Natural killer cell (primary cell): ENCODE measurements around the gene RPL35. TPM values are rescaled to one million over a fixed set of nuclear protein-coding genes. Genes with fewer than 3 reads are reported as not detected.
A peak's percentile ranks its signal among the peaks of the same experiment; 100 is the strongest.

ENCODE experiments used
- ATAC-seq, 3 donors: fragments of 150-1000 bp in 2 of 3; fragments of 200-7000 bp in 1 of 3; cut with Tn5 transposase; 1 replicate in 1 of 3; 2 replicates in 2 of 3; pipeline ENCODE4 v1.10.0; 2021; ENCODE audit warnings: mild to moderate bottlenecking in 2 of 3, moderate library complexity in 2 of 3
- DNase-seq, 2 donors: peaks; one replicate each; pipeline versions ENCODE4 v3.0.0 to v3.0.0-alpha.2; 2013 to 2021; ENCODE audit warnings: mixed read lengths in 1 of 2
- H3K27ac ChIP-seq: one replicate; pipeline ENCODE4 v1.5.1; 2013; ENCODE audit warnings: mild to moderate bottlenecking, low read length
- H3K27me3 ChIP-seq: one replicate; pipeline ENCODE4 v1.6.1; 2013; ENCODE audit warnings: low read length; ENCODE audit not compliant: control insufficient read depth, insufficient read depth
- H3K36me3 ChIP-seq: one replicate; pipeline ENCODE4 v1.6.1; 2013; ENCODE audit warnings: low read length; ENCODE audit not compliant: control insufficient read depth, insufficient read depth
- H3K4me1 ChIP-seq: one replicate; pipeline ENCODE4 v1.6.1; 2013; ENCODE audit warnings: low read length; ENCODE audit not compliant: control insufficient read depth, insufficient read depth
- H3K4me3 ChIP-seq: one replicate; pipeline ENCODE4 v1.5.1; 2013; ENCODE audit warnings: low read length
- H3K9me3 ChIP-seq: one replicate; pipeline ENCODE4 v1.6.1; 2013; ENCODE audit warnings: low read length; ENCODE audit not compliant: control insufficient read depth, insufficient read depth
- H3K27ac Mint-ChIP-seq, 2 donors: one replicate each; pipeline ENCODE4 v1.8.0; 2022; ENCODE audit warnings: mild to moderate bottlenecking in 2 of 2, mixed read lengths in 2 of 2, moderate library complexity in 1 of 2
- H3K27me3 Mint-ChIP-seq, 2 donors: one replicate each; pipeline ENCODE4 v1.8.0; 2022; ENCODE audit warnings: low read depth in 2 of 2, mixed read lengths in 2 of 2
- H3K36me3 Mint-ChIP-seq: one replicate; pipeline ENCODE4 v1.8.0; 2022; ENCODE audit warnings: mixed read lengths
- H3K4me1 Mint-ChIP-seq, 2 donors: one replicate each; pipeline ENCODE4 v1.8.0; 2022; ENCODE audit warnings: mixed read lengths in 2 of 2
- H3K4me3 Mint-ChIP-seq: one replicate; pipeline ENCODE4 v1.8.0; 2022; ENCODE audit warnings: mild to moderate bottlenecking, moderate library complexity, mixed read lengths
- H3K9me3 Mint-ChIP-seq, 2 donors: one replicate each; pipeline ENCODE4 v1.8.0; 2022; ENCODE audit warnings: mixed read lengths in 2 of 2
- CTCF ChIP-seq: fragments of 200-600 bp; IDR thresholded peaks from one replicate; pipeline ENCODE4 v1.8.0; 2022; ENCODE audit warnings: antibody characterized with exemption
- WGBS: methylation state at CpG from one replicate; pipeline ENCODE4 v1.1.7; 2013; ENCODE audit warnings: missing lambda C conversion rate; ENCODE audit not compliant: insufficient coverage; 5-methylcytosine and 5-hydroxymethylcytosine counted together
- intact Hi-C: fragments of 100-400 bp; cut with micrococcal nuclease; formaldehyde crosslinking; loops from one replicate; pipeline ENCODE4 v1.14.2; 2022
- total RNA-seq, 4 donors: library from RNA; stranded (reverse); fragments of 120-200 nt in 1 of 4; gene quantifications; one replicate each; pipeline versions ENCODE4 v1.2.3 to v1.2.4, GENCODE V29; 2013 to 2022

The RPL35 gene
- total RNA-seq, 3 donors from 2014 or later (not counting 1 experiment from before 2014, with no cell fraction given), result 716 to 896 (median 795) TPM

- Histone ChIP-seq H3K27me3 (no peaks in the 10 kb centered on the region), H3K4me3 (no peak overlapping the region), H3K9me3 (no peaks in the 10 kb centered on the region), H3K4me1 (peaks cover 22% of the 10 kb centered on the region), H3K36me3 (peaks cover 68% of the 10 kb centered on the region), H3K27ac (no peak overlapping the region)
- ATAC-seq (no peak), DNase-seq (no peak)
- H3K27me3 Mint-ChIP-seq, result no peaks in the 10 kb centered on the region
- no peak overlapping the region for H3K27ac Mint-ChIP-seq
- TF ChIP-seq CTCF, result no peak
- no peaks in the 10 kb centered on the region for H3K9me3 Mint-ChIP-seq
- peaks cover 2% of the 10 kb centered on the region for H3K36me3 Mint-ChIP-seq
- peaks cover 10 to 11% of the 10 kb centered on the region in 2 donors for H3K4me1 Mint-ChIP-seq
- intact Hi-C loops, result no loop called here
- no peak overlapping the region for H3K4me3 Mint-ChIP-seq
- 88% methylated on average over 4 of the region's 4 CpGs for WGBS
Measured at GRCh38 chr9:124884376-124884775, 22.6 kb upstream of the RPL35 start.

- Mint-ChIP-seq H3K27ac (peak overlapping the region in 1 of 2 donors; percentile 69), H3K27me3 (no peaks in the 10 kb centered on the region), H3K4me1 (peaks cover 24 to 27% of the 10 kb centered on the region in 2 donors), H3K9me3 (no peaks in the 10 kb centered on the region), H3K4me3 (no peak overlapping the region), H3K36me3 (peaks cover 12% of the 10 kb centered on the region)
- Histone ChIP-seq H3K9me3 (no peaks in the 10 kb centered on the region), H3K4me3 (no peak overlapping the region), H3K4me1 (peaks cover 22% of the 10 kb centered on the region), H3K27me3 (no peaks in the 10 kb centered on the region), H3K27ac (no peak overlapping the region), H3K36me3 (peaks cover 73% of the 10 kb centered on the region)
- ATAC-seq (no peak), DNase-seq (no peak)
- no peak for TF ChIP-seq CTCF
- intact Hi-C loops, result no loop called here
- WGBS, result 91% methylated on average over 13 of the region's 13 CpGs
Measured at GRCh38 chr9:124882231-124882630, 20.5 kb upstream of the RPL35 start.

- Mint-ChIP-seq H3K27ac (peak overlapping the region; percentile 63 to 69), H3K9me3 (no peaks in the 10 kb centered on the region), H3K4me1 (peaks cover 31 to 33% of the 10 kb centered on the region in 2 donors), H3K4me3 (no peak overlapping the region), H3K27me3 (no peaks in the 10 kb centered on the region), H3K36me3 (peaks cover 12% of the 10 kb centered on the region)
- no peaks in the 10 kb centered on the region for H3K27me3 ChIP-seq
- 87% methylated on average over 16 of the region's 16 CpGs for WGBS
- H3K9me3 ChIP-seq, result no peaks in the 10 kb centered on the region
- ATAC-seq (no peak), DNase-seq (no peak)
- no peak overlapping the region for H3K4me3 ChIP-seq
- peaks cover 22% of the 10 kb centered on the region for H3K4me1 ChIP-seq
- peaks cover 74% of the 10 kb centered on the region for H3K36me3 ChIP-seq
- no peak for TF ChIP-seq CTCF
- peak overlapping the region; percentile 2 for H3K27ac ChIP-seq
- intact Hi-C loops, result no loop called here
Measured at GRCh38 chr9:124881138-124881743, 19.5 kb upstream of the RPL35 start.

GRCh38 chr9:124880501-124880900 is 18.7 kb upstream of the RPL35 start:
- Mint-ChIP-seq H3K4me1 (peaks cover 32 to 34% of the 10 kb centered on the region in 2 donors), H3K27me3 (no peaks in the 10 kb centered on the region), H3K9me3 (no peaks in the 10 kb centered on the region), H3K27ac (peak overlapping the region; percentile 63 to 97), H3K36me3 (peaks cover 12% of the 10 kb centered on the region), H3K4me3 (no peak overlapping the region)
- Histone ChIP-seq H3K27me3 (no peaks in the 10 kb centered on the region), H3K27ac (peak overlapping the region; percentile 3), H3K4me1 (peaks cover 29% of the 10 kb centered on the region), H3K4me3 (no peak overlapping the region), H3K36me3 (peaks cover 72% of the 10 kb centered on the region), H3K9me3 (no peaks in the 10 kb centered on the region)
- peak in 2 of 3 donors; percentile 53 to 57 for ATAC-seq
- no peak for TF ChIP-seq CTCF
- WGBS, result 67% methylated on average over 9 of the region's 9 CpGs
- DNase-seq, result no peak
- intact Hi-C loops, result no loop called here
